ENCODE measurements around the gene SGMS2.

DNA sequence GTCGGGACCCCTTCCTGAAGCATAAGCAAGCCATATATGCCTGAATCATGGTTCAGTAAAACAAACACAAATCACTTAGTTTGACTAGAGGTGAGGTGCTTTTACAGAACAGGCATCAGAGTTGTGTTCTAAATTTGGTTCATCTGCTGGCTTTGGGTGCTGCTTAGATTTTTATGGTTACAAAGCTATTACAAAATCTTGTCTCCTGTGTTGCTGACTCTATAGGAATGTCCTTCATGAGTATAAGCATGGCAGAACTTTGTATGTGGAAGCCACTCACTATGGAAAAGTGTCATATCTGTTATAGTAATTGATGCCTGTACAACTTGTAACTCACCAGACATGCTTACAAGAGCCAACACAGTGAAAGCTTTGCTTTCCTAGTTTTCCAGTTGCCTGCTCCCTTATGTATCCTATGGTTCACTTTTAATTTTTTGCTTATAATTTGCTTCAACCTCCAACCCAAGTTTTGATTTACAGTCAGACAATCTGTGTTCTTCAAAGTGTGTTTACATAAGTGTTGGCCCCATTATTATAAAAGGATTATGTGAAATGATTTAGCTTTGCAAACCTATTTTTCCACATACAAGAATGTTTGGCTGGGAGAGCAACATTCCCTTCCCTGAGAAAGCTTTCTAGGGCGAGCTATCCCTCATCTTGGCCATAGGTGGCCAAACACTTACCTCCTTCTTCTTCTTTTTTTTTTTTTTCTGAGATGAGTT is 76.6 kb downstream of the SGMS2 start:
- TF ChIP-seq, protein P1, sequence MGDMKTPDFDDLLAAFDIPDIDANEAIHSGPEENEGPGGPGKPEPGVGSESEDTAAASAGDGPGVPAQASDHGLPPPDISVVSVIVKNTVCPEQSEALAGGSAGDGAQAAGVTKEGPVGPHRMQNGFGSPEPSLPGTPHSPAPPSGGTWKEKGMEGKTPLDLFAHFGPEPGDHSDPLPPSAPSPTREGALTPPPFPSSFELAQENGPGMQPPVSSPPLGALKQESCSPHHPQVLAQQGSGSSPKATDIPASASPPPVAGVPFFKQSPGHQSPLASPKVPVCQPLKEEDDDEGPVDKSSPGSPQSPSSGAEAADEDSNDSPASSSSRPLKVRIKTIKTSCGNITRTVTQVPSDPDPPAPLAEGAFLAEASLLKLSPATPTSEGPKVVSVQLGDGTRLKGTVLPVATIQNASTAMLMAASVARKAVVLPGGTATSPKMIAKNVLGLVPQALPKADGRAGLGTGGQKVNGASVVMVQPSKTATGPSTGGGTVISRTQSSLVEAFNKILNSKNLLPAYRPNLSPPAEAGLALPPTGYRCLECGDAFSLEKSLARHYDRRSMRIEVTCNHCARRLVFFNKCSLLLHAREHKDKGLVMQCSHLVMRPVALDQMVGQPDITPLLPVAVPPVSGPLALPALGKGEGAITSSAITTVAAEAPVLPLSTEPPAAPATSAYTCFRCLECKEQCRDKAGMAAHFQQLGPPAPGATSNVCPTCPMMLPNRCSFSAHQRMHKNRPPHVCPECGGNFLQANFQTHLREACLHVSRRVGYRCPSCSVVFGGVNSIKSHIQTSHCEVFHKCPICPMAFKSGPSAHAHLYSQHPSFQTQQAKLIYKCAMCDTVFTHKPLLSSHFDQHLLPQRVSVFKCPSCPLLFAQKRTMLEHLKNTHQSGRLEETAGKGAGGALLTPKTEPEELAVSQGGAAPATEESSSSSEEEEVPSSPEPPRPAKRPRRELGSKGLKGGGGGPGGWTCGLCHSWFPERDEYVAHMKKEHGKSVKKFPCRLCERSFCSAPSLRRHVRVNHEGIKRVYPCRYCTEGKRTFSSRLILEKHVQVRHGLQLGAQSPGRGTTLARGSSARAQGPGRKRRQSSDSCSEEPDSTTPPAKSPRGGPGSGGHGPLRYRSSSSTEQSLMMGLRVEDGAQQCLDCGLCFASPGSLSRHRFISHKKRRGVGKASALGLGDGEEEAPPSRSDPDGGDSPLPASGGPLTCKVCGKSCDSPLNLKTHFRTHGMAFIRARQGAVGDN (IDR thresholded peaks at IDR 0.05): no peak
- TF ChIP-seq, protein P2, sequence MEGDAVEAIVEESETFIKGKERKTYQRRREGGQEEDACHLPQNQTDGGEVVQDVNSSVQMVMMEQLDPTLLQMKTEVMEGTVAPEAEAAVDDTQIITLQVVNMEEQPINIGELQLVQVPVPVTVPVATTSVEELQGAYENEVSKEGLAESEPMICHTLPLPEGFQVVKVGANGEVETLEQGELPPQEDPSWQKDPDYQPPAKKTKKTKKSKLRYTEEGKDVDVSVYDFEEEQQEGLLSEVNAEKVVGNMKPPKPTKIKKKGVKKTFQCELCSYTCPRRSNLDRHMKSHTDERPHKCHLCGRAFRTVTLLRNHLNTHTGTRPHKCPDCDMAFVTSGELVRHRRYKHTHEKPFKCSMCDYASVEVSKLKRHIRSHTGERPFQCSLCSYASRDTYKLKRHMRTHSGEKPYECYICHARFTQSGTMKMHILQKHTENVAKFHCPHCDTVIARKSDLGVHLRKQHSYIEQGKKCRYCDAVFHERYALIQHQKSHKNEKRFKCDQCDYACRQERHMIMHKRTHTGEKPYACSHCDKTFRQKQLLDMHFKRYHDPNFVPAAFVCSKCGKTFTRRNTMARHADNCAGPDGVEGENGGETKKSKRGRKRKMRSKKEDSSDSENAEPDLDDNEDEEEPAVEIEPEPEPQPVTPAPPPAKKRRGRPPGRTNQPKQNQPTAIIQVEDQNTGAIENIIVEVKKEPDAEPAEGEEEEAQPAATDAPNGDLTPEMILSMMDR (IDR thresholded peaks at IDR 0.05 in 2 of 3, conservative IDR thresholded peaks at IDR 0.05 in 1 of 3; ENCODE audit: control insufficient read depth in 2 of 3, extremely low read depth in 1 of 3, insufficient read depth in 1 of 3, low read depth in 3 of 3, low read length in 3 of 3): no peak
- TF ChIP-seq POLR2A (IDR thresholded peaks at IDR 0.05; ENCODE audit: low read depth, low read length): no peak
- TF ChIP-seq EZH2 (IDR thresholded peaks at IDR 0.05; ENCODE audit: borderline replicate concordance, control insufficient read depth, low read depth, low read length): no peak
- no peak for TF ChIP-seq RCOR1 (conservative IDR thresholded peaks at IDR 0.05; ENCODE audit: low read depth, low read length)
- TF ChIP-seq CHD2 (IDR thresholded peaks at IDR 0.05; ENCODE audit: borderline replicate concordance, low read depth, low read length): no peak
- TF ChIP-seq EP300 (IDR thresholded peaks at IDR 0.05; ENCODE audit: borderline replicate concordance in 1 of 2, control insufficient read depth in 1 of 2, low read depth in 2 of 2, low read length in 2 of 2): no peak
